Activated naive CD4-positive, alpha-beta T cell treated with Interleukin-2 at 50 U/mL for 16 hours (primary cell): Measurements from ENCODE around the gene SUCLG2.
A peak's percentile ranks its signal among the peaks of the same experiment; 100 is the strongest.

ENCODE experiments used
- DNase-seq: peaks from one replicate; pipeline ENCODE4 v3.0.0-alpha.2; 2020

SUCLG2 gene, protein sequence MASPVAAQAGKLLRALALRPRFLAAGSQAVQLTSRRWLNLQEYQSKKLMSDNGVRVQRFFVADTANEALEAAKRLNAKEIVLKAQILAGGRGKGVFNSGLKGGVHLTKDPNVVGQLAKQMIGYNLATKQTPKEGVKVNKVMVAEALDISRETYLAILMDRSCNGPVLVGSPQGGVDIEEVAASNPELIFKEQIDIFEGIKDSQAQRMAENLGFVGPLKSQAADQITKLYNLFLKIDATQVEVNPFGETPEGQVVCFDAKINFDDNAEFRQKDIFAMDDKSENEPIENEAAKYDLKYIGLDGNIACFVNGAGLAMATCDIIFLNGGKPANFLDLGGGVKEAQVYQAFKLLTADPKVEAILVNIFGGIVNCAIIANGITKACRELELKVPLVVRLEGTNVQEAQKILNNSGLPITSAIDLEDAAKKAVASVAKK

DNA sequence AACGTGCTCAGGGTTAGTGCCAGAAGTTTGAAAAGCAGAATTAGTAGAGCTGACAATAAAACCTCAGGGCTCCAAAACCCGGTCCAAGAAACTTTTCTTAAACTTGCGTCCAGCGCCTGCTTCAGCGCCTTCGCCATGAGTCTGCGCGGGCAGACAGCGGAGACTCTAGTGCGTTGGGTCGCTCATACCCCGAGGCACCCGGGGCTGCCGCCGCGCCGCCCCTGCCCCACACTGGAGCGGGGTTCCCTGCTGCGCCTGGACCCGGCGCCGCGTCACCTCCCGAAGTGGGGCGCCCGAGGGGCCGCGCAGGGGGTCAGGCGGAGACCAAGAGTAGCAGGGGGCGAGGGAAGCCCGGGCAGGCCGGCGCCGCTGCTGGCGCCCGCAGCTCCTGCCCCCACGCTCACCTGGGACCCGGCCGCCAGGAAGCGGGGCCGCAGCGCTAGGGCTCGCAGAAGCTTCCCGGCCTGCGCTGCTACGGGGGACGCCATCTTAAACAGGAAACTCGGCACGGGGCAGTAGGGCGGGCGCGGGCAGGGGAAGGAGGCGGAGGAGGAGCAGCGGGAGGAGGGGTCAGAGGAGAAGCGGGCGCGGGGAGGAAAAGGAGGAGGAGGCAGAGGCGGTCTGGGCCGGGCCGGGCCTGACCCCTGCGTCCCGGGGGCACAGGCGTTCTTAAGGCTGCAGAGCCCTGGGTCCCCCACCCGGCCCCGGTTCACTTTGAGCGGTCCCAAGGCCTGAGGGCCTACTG, at the start of gene SUCLG2:
SUCLG2 (minus strand) TSS at position 514 of the 745 bp plus-strand sequence; CDS start at position 488, 26 bp downstream.
- peak; percentile 83 for DNase-seq

DNA sequence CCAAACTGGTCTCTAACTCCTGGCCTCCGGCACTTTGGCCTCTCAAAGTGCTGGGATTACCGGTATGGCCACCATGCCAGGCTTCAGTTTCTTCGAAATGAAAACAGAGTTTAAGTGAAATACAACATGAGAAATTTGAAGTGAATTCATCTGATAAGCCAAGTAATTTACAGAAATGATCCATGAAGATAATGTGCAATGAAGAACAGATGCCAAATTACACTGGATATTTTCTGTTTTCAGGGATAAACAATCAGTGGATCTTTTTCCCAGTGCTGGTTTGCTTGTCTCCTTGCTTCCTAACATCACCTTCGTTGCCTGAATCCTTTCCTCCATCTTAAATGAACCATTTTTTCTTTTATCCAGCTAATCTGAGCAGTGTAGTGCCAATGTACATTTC, 46.2 kb upstream of the SUCLG2 start:
- no peak for DNase-seq

DNA sequence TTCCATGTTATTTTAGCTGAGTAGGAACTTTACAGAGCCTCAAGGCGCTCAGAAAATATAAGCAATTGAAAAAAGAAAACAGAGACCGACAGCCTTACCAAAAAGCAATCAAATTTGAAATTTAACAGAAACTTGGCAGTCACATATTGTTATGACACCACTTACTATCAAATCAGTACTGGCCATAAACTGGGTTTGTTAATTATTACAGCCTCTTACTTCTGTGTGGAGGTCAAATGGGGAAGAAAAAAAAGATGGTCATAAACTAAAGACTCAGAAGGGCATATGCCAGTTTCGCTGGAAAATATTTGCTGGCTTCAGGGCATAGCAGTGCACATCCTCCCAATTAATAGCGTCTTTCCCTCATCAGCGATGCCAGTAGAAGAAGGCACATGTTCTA, 45.5 kb upstream of the SUCLG2 start:
- DNase-seq, result no peak

DNA sequence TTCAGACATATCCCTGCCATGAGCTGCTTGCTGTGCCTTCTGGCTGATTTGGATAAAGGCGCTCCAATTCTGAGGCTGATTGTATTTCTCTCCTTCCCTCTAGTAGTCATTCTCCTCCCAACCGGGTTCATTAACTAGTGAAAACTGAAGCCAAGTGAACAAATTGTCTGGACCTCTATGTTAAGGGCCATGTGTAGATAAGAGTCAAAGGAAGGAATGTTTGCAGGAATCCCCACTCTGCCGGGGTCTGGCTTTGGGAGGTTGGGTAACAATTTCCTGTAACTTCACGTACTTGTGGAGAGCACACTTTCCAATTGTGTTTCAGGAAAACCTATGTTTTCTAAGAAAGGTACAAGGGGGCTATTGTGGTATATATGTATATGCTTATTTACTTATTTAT, 38.2 kb upstream of the SUCLG2 start:
- no peak for DNase-seq

DNA sequence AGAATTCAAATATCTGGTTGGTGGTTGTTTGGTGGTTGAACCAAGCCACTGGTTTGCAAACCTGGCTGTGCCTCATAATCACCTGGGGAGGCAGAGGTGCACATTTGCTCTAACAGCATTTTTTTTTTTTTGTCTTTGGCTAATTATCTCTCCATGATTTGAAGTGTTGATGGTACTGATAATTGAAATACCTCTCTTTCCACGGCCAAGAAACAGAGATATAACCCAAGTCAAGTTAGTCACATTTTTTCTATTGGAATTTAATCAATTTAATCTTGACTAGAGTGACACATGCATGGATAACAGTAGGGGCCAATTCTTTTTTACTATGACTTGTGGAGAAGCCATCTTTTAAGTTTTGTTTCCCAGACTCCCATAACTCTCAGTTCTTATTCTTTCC, 37.5 kb upstream of the SUCLG2 start:
- no peak for DNase-seq

DNA sequence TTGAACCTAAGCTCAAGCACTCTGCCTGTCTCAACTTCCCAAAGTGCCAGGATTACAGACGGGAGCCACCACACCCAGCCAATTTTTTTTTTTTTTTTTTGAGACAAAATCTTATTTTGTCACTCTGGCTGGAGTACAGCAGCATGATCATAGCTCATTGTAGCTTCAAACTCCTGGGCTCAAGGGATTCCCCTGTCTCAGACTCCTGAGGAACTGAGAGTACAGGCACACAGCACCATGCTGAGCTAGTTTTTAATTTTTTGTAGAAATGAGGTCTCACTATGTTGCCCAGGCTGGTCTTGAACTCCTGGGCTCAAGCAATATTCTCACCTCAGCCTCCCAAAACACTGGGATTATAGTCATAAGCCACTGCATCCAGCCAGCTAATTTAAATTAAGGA, 36.8 kb upstream of the SUCLG2 start:
- DNase-seq, result no peak

DNA sequence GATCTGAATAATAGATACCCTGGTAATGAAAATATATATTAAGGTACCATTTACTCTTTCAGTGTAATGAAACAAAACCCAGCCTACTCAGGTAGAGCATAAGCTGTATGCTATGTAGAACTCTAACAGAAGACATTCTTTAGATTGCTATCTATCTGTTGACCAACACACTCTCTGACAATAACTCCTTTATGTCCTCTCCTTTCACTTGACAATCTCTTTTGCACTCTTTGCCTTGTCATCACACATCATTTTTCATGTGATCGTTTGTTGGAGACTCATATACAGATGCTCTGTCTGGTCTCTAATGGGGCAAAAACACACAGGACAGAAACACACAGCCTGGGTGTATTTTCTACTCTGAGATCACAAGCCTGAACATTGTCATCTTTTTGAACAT, 35.4 kb upstream of the SUCLG2 start:
- DNase-seq, result no peak

DNA sequence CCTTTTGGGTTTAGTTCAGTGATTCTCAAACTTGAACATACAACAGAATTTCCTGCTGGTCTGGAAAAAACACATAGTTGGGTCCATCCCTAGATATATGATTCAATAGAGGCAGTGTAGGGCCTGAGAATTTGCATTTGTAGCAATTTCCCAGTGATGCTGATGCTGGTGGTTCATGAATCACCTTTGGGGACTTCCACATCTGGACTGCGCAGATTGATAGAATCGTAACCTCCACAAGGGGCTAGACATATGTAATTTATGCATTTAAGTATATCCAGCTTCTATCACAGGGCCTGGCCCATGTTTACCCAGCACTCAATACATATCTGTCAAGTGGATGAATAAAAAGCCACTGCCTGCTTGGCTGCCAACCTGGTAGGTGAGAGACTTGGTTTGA, 33.8 kb upstream of the SUCLG2 start:
- no peak for DNase-seq

DNA sequence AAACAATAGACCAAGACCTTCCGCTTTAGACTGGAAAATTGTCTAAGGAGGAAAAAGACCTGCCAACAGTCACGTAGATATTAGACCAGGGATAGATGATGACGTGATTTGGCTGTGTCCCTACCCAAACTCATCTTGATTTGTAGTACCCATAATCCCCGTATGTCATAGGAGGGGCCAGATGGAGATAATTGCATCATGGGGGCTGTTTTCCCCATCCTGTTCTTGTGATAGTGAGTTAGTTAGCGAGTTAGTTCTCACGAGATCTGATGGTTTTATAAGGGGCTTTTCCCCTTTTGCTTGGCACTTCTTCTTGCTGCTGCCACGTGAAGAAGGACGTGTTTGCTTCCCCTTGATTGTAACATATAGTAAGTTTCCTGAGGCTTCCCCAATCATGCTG, 31.7 kb upstream of the SUCLG2 start:
- no peak for DNase-seq

DNA sequence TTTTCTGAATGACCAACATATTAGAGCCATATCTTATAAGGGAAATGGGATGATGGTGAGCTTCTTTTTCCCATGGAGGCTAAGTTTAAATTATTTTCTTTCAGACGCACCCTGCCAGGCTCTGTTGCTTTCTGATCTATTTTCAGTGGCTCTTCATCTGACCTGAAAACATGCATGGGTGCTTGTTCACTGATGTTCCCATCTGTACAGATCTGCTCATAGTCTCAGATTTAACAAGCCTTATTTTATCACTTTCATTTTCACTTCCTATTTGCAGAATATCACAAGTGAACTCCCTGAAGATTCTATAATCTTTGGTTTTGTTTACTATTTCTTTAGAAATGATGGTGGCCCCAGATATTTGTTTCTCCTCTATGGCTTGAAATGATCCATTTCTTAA, 31.1 kb upstream of the SUCLG2 start:
- no peak for DNase-seq

DNA sequence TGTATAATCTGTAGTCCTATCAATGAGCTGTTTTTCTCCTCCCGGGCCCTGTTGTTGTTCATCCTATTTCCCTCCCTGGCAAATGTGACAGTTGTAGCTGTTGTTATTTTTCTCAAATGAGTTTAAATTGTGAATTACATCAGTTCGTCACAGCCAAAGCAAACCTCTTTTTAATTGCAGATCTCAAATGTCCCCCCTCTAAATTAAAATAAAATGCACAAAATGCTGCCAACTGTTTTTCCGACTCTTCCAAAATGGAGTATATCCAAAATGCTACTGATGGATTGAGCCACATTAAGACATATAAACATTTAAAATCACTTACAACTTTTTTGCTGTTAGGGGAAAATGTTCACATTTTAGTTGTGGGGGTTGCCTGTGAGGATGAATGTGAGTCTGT, 29.8 kb upstream of the SUCLG2 start:
- no peak for DNase-seq

DNA sequence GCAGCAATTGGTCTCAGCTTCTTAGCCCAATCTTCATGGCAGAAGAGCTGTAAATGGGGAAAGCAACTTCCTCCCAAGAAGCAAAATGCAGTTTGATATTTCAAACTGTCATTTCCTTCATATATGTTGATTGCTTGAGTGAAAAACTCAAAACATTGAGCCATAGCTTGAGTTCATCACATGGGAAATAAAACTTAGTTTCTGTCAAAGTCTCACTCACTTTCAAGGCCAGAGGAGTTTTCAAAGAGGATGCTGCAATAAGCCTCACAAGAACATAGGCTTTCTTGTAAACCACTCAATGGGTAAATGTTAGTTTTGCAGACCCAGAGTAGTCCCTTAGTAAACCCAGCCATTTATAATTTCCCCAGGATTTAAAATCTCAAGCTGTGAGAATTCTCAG, 29.1 kb upstream of the SUCLG2 start:
- DNase-seq, result no peak

DNA sequence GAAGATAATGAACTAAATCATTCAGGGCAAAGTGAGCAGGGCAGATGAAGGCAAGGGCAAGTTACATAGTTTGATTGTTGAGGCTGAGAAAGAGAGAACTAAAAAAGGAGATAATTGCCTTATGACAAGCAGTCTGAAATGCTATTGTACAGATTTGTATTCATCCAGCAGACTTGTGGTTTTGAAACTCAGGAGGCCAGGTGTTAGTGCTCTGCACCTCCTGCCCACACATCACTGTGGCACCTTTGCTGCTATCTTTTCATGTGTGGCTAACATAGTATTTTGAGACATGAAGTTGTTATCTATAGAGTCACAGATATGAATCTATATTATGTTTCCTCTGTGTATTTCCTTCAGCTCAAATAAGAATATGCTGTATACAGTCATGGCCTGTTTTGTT, 24.3 kb upstream of the SUCLG2 start:
- peak; percentile 13 for DNase-seq

DNA sequence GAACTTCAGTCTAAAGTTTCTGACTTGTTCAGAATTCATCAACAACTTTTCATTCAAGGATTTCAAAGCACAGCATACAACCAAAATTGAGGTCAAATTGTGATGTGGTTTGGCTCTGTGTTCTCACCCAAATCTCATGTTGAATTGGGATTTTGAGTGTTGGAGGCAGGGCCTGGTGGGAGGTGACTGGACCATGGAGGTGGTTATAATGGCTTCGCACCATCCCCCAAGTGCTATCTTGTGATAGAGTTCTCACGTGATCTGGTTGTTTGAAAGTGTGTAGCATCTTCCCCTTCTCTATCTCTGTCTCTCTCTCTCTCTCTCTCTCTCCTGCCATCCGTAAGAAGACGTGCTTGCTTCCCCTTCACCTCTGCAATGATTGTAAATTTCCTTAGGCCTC, 19.6 kb upstream of the SUCLG2 start:
- no peak for DNase-seq

DNA sequence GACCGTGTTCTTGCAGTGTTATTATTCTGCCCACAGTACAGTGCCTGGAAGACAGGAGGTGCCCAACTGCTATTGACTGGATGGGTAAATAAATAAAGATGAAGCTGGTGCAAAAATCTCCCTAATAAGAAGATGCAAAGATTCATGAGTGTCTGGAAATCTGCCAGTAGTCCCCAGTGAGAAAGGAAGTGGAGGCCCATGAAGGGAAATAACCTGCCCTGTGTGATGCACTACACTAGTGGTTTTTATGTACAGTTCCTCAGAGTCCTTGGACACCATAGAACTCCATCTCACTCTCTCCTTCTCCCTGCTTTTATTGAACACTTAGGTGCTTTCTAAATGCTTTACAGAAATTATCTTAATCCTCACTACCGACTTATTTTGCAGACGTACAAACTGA, 8.3 kb upstream of the SUCLG2 start:
- DNase-seq, result no peak

DNA sequence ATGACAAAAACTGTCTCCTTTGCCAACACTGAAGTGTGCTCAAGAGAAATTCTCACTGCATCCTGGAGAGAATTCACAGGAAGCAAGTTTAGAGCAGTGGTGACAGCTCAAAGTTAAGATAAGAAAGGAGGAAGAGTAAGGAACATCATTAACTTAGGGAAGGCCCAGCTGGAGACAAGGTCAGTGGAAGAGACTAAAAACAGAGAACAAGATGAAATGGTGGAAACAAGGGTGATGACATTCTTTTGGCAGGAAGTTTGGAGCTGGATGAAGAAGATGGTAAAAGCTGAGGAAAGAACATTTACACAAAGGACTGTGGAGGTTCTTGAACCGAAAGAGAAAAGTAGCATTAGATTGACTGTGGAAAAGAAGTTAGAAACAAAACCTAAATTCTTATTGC, 6.7 kb upstream of the SUCLG2 start:
- DNase-seq, result no peak

DNA sequence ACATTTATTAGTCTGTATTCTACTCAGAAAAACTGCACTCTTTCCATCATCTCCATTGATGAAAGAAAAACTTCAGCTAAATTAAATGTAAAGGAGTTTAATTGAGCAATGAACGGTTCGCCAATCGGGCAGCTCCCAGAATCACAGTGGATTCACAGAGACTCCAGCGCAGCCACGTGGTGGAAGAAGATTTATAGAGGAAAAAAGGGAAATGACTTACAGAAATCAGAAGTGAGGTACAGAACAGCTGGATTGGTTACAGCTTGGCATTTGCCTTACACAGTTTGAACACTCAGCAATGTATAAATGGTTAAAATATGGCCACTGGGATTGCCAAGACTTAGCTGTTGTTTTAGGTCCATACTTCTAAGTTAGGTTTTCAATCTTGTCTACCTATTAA, 2.8 kb upstream of the SUCLG2 start:
- DNase-seq, result no peak

DNA sequence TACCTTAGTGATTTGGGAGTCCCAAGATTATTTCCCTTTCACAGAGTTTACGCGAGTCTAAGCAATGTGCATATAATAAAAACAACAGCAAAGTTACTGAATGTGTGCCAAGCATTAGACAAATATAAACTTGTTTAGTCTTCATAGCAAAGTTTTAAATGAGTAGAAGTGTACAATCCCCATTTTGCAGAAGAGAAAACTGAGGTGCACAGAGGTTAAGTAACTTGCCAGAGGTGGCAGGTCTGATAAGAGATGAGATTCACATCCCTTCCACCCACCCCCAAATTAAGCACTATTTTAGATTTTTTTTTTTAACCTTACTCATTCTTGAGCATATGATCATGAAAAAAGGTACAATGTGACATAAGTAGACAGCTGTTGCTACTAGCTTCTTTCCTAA, 2.2 kb upstream of the SUCLG2 start:
- DNase-seq, result no peak

DNA sequence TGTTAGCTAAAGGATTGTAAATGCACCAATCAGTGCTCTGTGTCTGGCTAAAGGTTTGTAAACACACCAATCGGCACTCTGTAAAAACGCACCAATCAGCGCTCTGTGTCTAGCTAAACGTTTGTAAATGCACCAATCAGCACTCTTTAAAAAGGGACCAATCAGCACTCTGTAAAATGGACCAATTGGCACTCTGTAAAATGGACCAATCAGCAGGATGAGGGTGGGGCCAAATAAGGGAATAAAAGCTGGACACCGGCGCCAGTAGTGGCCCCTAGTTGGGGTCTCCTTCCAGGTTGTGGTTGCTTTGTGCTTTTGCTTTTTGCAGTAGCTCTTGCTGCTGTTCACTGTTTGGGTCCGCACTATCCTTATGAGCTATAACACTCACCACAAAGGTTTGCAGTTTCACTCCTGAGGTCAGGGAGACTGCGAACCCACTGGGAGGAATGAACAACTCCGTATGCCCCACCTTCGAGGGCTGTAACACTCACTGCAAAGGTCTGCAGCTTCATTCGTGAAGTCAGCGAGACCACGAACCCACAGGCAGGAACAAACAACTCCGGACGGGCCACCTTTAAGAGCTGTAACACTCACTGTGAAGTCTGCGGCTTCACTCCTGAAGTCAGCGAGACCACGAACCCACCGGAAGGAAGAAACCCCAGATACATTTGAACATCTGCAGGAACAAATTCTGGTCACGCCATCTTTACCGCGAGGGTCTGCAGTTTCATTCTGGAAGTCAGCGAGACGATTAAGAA, 1.1 kb upstream of the SUCLG2 start:
- DNase-seq, result peak; percentile 71

DNA sequence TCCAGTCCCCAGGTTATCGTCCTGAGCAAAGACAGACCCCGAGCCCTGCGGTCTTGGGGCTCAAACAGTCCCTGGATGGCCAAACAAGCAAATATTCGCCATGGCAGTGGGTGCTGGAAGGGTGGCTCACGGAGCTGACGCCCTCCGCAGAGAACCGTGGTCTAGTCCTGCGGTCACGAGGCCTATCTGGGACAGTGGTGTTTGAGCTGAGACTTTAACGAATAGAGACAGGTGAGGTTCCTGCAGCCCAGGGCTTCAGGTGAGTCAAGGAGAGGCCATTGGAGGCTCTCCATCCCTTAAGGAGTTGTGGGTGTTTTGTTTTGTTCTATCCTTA, 399 bp upstream of the SUCLG2 start:
- peak; percentile 13 for DNase-seq

DNA sequence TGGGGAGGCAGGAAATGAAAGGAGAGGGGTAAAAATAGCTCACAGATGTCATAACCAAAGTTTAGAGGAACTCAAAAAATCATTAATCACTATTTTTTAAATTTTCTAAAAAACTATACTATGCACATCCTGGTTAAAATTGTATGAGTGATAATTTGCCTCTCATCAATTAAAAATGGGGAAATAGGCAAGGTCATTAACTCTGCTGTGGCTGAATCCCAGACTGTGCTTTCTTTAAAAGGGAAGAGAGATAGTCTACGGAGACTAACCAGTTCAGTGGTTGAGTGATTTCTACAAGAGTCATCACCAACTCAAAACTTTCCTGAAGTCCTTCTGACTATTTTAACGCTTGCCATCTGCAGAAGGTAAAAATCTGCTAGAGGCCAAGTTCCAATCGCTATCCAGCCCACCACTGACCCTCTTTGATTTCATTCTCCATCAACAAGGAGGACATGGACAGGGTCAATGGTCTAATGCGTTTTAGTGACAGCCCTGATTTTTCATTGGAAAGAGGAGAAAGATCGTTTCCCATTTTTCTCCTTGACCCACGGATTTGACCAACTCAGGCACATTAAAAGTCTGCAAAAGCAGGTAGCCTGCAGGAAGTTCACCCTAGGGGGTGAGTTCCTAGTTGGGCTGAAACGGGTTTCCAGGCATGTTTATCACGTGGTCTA, 850 bp downstream of the SUCLG2 start:
- DNase-seq, result no peak

DNA sequence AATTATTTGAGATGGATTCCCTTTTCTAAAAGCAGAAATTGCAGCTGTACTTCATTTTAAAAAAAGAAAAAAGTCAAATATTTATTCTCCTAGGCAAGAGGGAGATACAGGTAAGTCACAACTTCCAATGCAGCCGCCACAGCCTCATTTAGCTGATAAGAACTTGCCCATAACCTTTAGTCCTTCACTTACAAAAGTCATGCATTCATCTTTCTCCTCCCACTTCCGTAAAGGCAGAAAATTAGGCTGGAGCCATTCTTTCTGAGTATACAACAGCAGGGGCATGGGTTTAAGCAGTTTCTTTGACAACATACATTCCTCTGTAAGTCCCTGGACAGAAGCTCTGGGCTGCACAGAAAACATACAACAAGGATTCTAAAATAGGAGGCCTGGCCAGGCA, 4.3 kb downstream of the SUCLG2 start:
- no peak for DNase-seq

DNA sequence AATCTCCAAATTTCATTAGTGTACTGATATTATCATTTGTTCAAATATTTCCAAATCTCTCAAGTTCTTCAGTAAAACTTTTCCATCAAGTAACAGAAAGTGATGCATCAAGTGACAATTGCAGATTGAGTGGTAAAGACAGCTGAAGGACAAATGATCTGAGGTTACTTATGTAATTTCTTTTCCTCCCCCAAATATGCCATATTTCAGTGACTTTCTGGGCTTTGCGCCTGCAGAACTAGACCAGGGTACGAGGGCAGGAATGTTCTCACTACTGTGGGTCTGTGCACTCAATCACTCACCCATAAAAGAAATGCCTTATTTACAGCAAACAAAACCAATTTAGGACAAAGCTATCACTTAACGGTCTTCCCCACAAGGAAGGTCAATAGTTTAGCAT, 4.7 kb downstream of the SUCLG2 start:
- no peak for DNase-seq
